ENCODE data around the gene RBPMS2.

The RBPMS2 gene

DNA sequence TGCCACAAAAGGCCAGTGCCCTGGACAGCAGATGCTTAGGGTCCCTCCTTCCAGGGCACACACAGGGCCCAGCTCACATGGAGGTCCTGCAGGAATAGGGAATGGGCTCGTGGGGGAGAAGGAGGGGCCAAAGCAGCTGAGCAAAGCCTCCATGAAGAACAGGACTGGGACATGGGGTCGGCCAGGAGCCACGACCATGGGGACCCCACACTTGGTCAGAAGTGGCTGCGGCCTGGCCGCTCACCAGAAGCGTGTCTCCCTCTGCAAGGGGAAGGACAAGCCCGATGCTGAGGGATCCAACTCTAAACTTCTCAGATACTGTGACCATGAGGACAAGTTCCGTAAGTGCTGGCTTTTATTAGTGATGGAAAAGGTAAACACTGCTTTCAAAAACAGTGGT, 15.3 kb downstream of the RBPMS2 start:
- in situ Hi-C loops (cut with MboI; ENCODE audit: low pct_unique_long_range_greater_than_20kb, low sequenced_read_pairs, unreplicated experiment): no loop called here
- DNase-seq (ENCODE audit: low spot score): no peak
- TF ChIP-seq, protein P1, sequence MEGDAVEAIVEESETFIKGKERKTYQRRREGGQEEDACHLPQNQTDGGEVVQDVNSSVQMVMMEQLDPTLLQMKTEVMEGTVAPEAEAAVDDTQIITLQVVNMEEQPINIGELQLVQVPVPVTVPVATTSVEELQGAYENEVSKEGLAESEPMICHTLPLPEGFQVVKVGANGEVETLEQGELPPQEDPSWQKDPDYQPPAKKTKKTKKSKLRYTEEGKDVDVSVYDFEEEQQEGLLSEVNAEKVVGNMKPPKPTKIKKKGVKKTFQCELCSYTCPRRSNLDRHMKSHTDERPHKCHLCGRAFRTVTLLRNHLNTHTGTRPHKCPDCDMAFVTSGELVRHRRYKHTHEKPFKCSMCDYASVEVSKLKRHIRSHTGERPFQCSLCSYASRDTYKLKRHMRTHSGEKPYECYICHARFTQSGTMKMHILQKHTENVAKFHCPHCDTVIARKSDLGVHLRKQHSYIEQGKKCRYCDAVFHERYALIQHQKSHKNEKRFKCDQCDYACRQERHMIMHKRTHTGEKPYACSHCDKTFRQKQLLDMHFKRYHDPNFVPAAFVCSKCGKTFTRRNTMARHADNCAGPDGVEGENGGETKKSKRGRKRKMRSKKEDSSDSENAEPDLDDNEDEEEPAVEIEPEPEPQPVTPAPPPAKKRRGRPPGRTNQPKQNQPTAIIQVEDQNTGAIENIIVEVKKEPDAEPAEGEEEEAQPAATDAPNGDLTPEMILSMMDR (IDR thresholded peaks at IDR 0.05; ENCODE audit: extremely low read depth, insufficient read depth, missing control alignments): no peak

DNA sequence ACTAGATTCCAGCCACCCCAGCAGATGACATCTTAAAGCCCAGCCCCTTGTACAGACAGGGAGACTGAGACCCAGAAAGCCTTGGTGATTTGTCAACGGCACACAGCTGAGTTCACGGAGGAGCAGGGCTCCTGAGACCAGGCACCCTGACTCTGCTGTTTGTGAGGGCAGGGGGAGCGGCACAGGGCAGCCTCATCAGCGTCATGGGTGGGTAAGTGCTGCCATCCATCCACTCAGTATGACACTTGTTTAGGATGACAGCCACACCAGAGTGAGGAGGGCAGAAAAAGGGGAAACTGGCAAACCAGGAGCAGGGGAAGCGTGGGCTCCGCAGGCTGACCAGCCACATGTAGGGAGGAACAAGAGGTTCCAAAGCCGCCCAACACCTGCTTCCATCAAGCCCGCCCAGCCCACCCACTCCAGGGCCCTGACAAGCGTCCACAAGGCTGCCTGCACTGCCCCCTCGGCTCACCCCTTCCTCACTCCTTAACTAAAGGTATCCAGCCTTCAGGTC, 19.9 kb downstream of the RBPMS2 start:
- TF ChIP-seq, protein P1 (IDR thresholded peaks at IDR 0.05; ENCODE audit: extremely low read depth, insufficient read depth, missing control alignments): no peak
- no peak for DNase-seq (ENCODE audit: low spot score)
- in situ Hi-C loops (cut with MboI; ENCODE audit: low pct_unique_long_range_greater_than_20kb, low sequenced_read_pairs, unreplicated experiment): no loop called here

DNA sequence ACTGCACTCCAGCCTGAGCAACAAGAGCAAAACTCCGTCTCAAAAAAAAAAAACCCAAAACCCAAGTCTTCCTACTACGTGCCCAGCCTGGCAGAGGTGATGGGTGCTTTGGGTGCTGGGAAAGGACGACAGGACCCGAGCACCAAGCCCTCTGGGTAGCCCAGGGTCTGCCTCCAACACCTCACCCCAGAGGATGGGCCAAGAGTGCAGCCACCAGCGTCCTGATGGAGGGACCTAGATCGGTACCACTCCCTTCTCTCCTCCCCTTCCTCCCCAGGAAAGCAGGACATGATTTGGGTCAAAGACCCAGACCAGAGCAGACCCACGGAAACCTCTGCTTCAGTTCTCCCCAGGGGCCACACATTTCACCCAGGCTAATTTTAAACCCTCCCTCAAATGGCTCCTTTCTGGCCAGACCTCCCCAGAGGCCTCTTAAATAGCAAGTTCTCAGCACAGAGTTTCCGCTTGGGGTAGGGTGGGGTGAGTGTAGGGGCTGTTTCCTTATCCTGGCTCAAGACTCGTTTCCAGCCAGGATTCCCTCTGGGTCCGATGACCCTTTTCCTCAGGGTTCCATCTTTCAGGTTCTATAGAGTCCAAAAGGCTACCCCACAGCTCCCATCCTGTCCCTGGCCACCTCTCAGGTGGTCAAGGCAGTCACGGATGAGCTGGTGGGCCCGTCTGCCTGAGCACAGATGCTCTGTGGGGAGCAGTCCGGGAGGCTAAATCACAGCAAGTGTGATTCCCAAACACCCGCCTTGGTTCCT, 20.5 kb downstream of the RBPMS2 start:
- TF ChIP-seq, protein P1 (IDR thresholded peaks at IDR 0.05; ENCODE audit: extremely low read depth, insufficient read depth, missing control alignments): no peak
- DNase-seq (ENCODE audit: low spot score): peak; percentile 58
- in situ Hi-C loops (cut with MboI; ENCODE audit: low pct_unique_long_range_greater_than_20kb, low sequenced_read_pairs, unreplicated experiment): no loop called here

DNA sequence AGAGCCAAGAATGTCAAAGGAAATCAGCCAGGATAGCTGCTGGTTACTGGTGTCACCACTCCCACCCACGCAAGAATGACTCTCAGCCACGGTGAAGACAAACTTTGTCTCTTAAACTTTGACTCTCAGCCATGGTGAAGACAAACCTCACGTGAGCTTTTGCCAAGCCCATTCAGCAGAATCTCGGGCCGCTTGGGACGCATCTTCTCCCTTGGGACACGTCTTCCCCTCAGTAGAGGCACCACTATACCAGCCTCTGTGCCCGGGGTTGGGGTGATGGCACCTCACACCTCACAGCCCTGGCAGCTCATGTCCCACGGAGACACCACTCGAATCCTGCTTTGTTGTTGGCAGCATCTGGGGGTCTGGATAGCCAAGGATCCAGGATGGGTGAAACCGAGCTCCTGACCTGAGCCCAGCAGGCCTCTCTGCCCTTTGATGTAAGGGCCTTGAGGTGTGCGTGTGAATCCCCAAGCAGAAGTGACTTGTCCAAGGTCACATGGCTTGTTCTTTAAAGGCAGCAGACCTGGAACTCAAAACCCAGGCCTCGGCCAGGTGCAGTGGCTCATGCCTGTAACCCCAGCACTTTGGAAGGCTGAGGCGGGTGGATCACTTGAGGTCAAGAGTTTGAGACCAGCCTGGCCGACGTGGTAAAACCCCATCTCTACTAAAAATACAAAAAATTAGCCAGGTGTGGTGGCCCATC, 21.8 kb downstream of the RBPMS2 start:
- in situ Hi-C loops (cut with MboI; ENCODE audit: low pct_unique_long_range_greater_than_20kb, low sequenced_read_pairs, unreplicated experiment): no loop called here
- TF ChIP-seq, protein P1 (IDR thresholded peaks at IDR 0.05; ENCODE audit: extremely low read depth, insufficient read depth, missing control alignments): no peak
- peak; percentile 43 for DNase-seq (ENCODE audit: low spot score)

DNA sequence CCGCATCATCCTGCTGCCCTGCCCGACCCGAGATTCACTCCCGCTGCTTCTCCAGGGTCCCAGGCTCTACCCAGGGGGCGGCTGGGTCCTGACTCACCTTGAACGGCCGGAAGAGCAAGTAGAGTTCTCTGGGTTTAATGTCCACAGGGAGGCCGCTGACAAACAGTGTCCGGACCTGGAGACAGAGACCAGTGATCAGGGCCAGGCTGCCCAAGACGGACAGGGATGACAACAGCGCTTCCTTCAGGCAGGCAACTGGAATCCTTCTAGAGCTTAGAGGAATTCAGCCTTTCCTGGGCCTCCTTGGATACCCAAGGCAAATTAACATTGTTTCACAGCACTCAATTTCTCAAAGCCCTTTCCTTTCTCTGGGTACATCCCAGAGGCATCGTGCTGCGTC, 23.9 kb downstream of the RBPMS2 start:
- in situ Hi-C loops (cut with MboI; ENCODE audit: low pct_unique_long_range_greater_than_20kb, low sequenced_read_pairs, unreplicated experiment): no loop called here
- TF ChIP-seq, protein P1 (IDR thresholded peaks at IDR 0.05; ENCODE audit: extremely low read depth, insufficient read depth, missing control alignments): no peak
- DNase-seq (ENCODE audit: low spot score): no peak

DNA sequence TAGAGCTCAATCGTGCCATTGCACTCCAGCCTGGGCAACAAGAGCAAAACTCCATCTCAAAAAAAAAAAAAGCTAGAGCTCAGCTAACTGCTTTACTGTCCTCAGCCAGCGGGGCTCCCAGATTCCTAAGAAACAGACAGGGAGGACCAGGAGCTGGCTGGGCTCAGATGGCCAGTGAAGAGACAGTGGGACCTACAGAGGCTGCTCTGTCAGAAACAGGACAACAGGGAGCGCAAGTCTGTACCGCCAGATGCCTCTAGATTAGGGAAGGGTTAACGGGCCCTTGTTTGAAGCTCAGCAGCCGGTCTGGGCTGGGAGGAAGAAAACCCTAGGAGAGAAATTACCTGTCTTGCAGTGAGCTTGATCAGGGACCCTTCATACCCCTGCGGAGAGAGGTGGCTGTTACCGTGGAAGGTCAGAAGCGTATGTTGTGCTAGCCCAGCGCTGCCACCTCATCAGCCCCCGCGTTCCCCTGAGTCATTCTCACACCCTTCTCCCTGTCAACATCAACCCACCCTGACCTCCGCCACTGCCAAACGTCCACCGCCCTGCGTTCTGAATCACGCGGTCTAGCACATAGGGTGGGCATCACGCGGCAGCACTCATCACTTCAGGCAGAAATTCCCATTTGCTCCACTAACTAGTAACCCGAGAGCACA, 25.3 kb downstream of the RBPMS2 start:
- in situ Hi-C loops (cut with MboI; ENCODE audit: low pct_unique_long_range_greater_than_20kb, low sequenced_read_pairs, unreplicated experiment): no loop called here
- TF ChIP-seq, protein P1 (IDR thresholded peaks at IDR 0.05; ENCODE audit: extremely low read depth, insufficient read depth, missing control alignments): no peak
- no peak for DNase-seq (ENCODE audit: low spot score)
